Peyer's patch (tissue), 4 donors: ENCODE results near the gene NOXO1.
A peak's percentile ranks its signal among the peaks of the same experiment; 100 is the strongest.

Experiments used
- CTCF ChIP-seq, 6 experiments: fragments of 450-650 bp in 4 of 6; fragments of 200-600 bp in 2 of 6; sonication (generic) in 1 of 6; IDR thresholded peaks; one replicate each; pipeline ENCODE4 v1.5.1; 2017 to 2019; ENCODE audit warnings: antibody characterized with exemption in 6 of 6, mild to moderate bottlenecking in 3 of 6, moderate library complexity in 1 of 6
- POLR2A ChIP-seq, 2 donors: fragments of 450-650 bp; IDR thresholded peaks; one replicate each; pipeline ENCODE4 v1.5.1; 2017; ENCODE audit warnings: antibody characterized with exemption in 2 of 2, mild to moderate bottlenecking in 2 of 2, moderate library complexity in 2 of 2

- TF ChIP-seq CTCF (IDR thresholded peaks at IDR 0.05) = peak in 2 of 6 experiments; percentile 22 to 31
- peak; percentile 94 for TF ChIP-seq POLR2A (IDR thresholded peaks at IDR 0.05)
Measured at GRCh38 chr16:1971796-1972489, 9.3 kb downstream of the NOXO1 start, which contains the start of gene TBL3.
